HUES6 (cell line): ENCODE measurements around the gene HGFAC.

Source experiments
- H3K27ac ChIP-seq: 2 replicates; pipeline ENCODE4 v1.7.0; 2013; ENCODE audit warnings: low read depth, mild to moderate bottlenecking, low read length, inconsistent platforms
- H3K27me3 ChIP-seq: 2 replicates; pipeline ENCODE4 v1.6.1; 2013; ENCODE audit warnings: low read length; ENCODE audit not compliant: control insufficient read depth, insufficient read depth
- H3K36me3 ChIP-seq: 2 replicates; pipeline ENCODE4 v1.6.1; 2013; ENCODE audit warnings: low read length; ENCODE audit not compliant: control insufficient read depth, insufficient read depth
- H3K4me1 ChIP-seq: 2 replicates; pipeline ENCODE4 v1.6.1; 2013; ENCODE audit warnings: low read length; ENCODE audit not compliant: control insufficient read depth, insufficient read depth
- H3K4me3 ChIP-seq: 2 replicates; pipeline ENCODE4 v1.5.1; 2013; ENCODE audit warnings: low read depth, low read length
- H3K9ac ChIP-seq: one replicate; pipeline ENCODE4 v1.6.1; 2013; ENCODE audit warnings: mild to moderate bottlenecking, low read length
- H3K9me3 ChIP-seq: 2 replicates; pipeline ENCODE4 v1.6.1; 2013; ENCODE audit warnings: low read depth, low read length; ENCODE audit not compliant: control insufficient read depth, insufficient read depth

Gene HGFAC

GRCh38 chr4:3426465-3427133 is 15.2 kb upstream of the HGFAC start:
- no peaks in the 10 kb centered on the region for H3K27me3 ChIP-seq
- no peak overlapping the region for H3K27ac ChIP-seq
- no peaks in the 10 kb centered on the region for H3K9me3 ChIP-seq
- no peaks in the 10 kb centered on the region; the same call in 1 of the 2 replicates for H3K36me3 ChIP-seq
- H3K4me3 ChIP-seq = no peak overlapping the region
- no peaks in the 10 kb centered on the region for H3K4me1 ChIP-seq
- H3K9ac ChIP-seq = no peak overlapping the region

GRCh38 chr4:3427134-3427476 is 14.7 kb upstream of the HGFAC start:
- H3K4me3 ChIP-seq = no peak overlapping the region
- H3K9me3 ChIP-seq = no peaks in the 10 kb centered on the region
- no peaks in the 10 kb centered on the region; the same call in 1 of the 2 replicates for H3K36me3 ChIP-seq
- no peak overlapping the region for H3K9ac ChIP-seq
- H3K27me3 ChIP-seq = no peaks in the 10 kb centered on the region
- no peaks in the 10 kb centered on the region for H3K4me1 ChIP-seq
- H3K27ac ChIP-seq = no peak overlapping the region

GRCh38 chr4:3427706-3428446 is 13.9 kb upstream of the HGFAC start:
- H3K36me3 ChIP-seq = no peaks in the 10 kb centered on the region; the same call in 1 of the 2 replicates
- H3K27ac ChIP-seq = no peak overlapping the region
- H3K9me3 ChIP-seq = no peaks in the 10 kb centered on the region
- H3K4me3 ChIP-seq = no peak overlapping the region
- no peak overlapping the region for H3K9ac ChIP-seq
- H3K4me1 ChIP-seq = no peaks in the 10 kb centered on the region
- H3K27me3 ChIP-seq = no peaks in the 10 kb centered on the region

- Histone ChIP-seq H3K27ac (no peak overlapping the region), H3K9me3 (no peaks in the 10 kb centered on the region), H3K27me3 (no peaks in the 10 kb centered on the region), H3K36me3 (no peaks in the 10 kb centered on the region; the same call in 1 of the 2 replicates), H3K4me1 (no peaks in the 10 kb centered on the region), H3K4me3 (no peak overlapping the region), H3K9ac (no peak overlapping the region)
These were observed 12.1 kb upstream of the HGFAC start for GRCh38 chr4:3429651-3430050.

- H3K27ac ChIP-seq = no peak overlapping the region
- no peaks in the 10 kb centered on the region; the same call in 1 of the 2 replicates for H3K36me3 ChIP-seq
- 0 out of 2 replicates have a peak, but pooled peaks cover 4% of the 10 kb centered on the region for H3K4me1 ChIP-seq
- no peaks in the 10 kb centered on the region for H3K27me3 ChIP-seq
- no peak overlapping the region for H3K4me3 ChIP-seq
- H3K9ac ChIP-seq = no peak overlapping the region
- no peaks in the 10 kb centered on the region for H3K9me3 ChIP-seq
These were observed 11.2 kb upstream of the HGFAC start for GRCh38 chr4:3430524-3430923.

GRCh38 chr4:3431446-3431993 is 10.2 kb upstream of the HGFAC start:
- Histone ChIP-seq H3K4me1 (peaks cover 4% of the 10 kb centered on the region; the same call in 1 of the 2 replicates), H3K9ac (no peak overlapping the region), H3K36me3 (no peaks in the 10 kb centered on the region; the same call in 1 of the 2 replicates), H3K9me3 (no peaks in the 10 kb centered on the region), H3K27ac (no peak overlapping the region), H3K4me3 (no peak overlapping the region), H3K27me3 (no peaks in the 10 kb centered on the region)

GRCh38 chr4:3432381-3432790 is 9.4 kb upstream of the HGFAC start:
- Histone ChIP-seq H3K9me3 (no peaks in the 10 kb centered on the region), H3K4me3 (no peak overlapping the region), H3K27ac (no peak overlapping the region), H3K9ac (no peak overlapping the region), H3K36me3 (no peaks in the 10 kb centered on the region; the same call in 1 of the 2 replicates), H3K27me3 (no peaks in the 10 kb centered on the region), H3K4me1 (peaks cover 4% of the 10 kb centered on the region; the same call in 1 of the 2 replicates)

- H3K9me3 ChIP-seq = no peaks in the 10 kb centered on the region
- H3K27ac ChIP-seq = no peak overlapping the region
- H3K9ac ChIP-seq = no peak overlapping the region
- no peaks in the 10 kb centered on the region; the same call in 1 of the 2 replicates for H3K36me3 ChIP-seq
- no peak overlapping the region for H3K4me3 ChIP-seq
- H3K27me3 ChIP-seq = no peaks in the 10 kb centered on the region
- H3K4me1 ChIP-seq = peaks cover 4% of the 10 kb centered on the region; the same call in 1 of the 2 replicates
These were observed 8.5 kb upstream of the HGFAC start for GRCh38 chr4:3433138-3433869.

GRCh38 chr4:3434881-3435685 is 6.7 kb upstream of the HGFAC start:
- Histone ChIP-seq H3K9ac (no peak overlapping the region), H3K4me3 (no peak overlapping the region), H3K27me3 (no peaks in the 10 kb centered on the region), H3K9me3 (no peaks in the 10 kb centered on the region), H3K4me1 (peaks cover 4% of the 10 kb centered on the region; the same call in 1 of the 2 replicates), H3K27ac (no peak overlapping the region), H3K36me3 (no peaks in the 10 kb centered on the region; the same call in 1 of the 2 replicates)

GRCh38 chr4:3435686-3435956 is 6.1 kb upstream of the HGFAC start:
- H3K9me3 ChIP-seq = no peaks in the 10 kb centered on the region
- H3K4me1 ChIP-seq = peaks cover 4% of the 10 kb centered on the region; the same call in 1 of the 2 replicates
- no peak overlapping the region for H3K9ac ChIP-seq
- no peaks in the 10 kb centered on the region for H3K27me3 ChIP-seq
- H3K36me3 ChIP-seq = no peaks in the 10 kb centered on the region; the same call in 1 of the 2 replicates
- no peak overlapping the region for H3K27ac ChIP-seq
- H3K4me3 ChIP-seq = no peak overlapping the region
